Adrenal gland (tissue), 5 donors: ENCODE measurements around the gene SWI5.

Source experiments
- CTCF ChIP-seq, 6 experiments: fragments of 450-650 bp in 4 of 6; fragments of 200-600 bp in 2 of 6; sonication (generic) in 1 of 6; IDR thresholded peaks; 1 replicate in 5 of 6; 2 replicates in 1 of 6; pipeline versions ENCODE4 v1.5.1 to v1.8.0; 2016 to 2021; ENCODE audit warnings: antibody characterized with exemption in 6 of 6, mild to moderate bottlenecking in 2 of 6, moderate library complexity in 1 of 6
- POLR2A ChIP-seq, 2 donors: fragments of 450-650 bp; IDR thresholded peaks; one replicate each; pipeline ENCODE4 v1.6.1; 2017; ENCODE audit warnings: antibody characterized with exemption in 2 of 2, mild to moderate bottlenecking in 2 of 2, moderate library complexity in 1 of 2
- donor health status: DM: no; HTN: no; CAD: no.

GRCh38 chr9:128260340-128260739 is 15.7 kb upstream of the SWI5 start:
- TF ChIP-seq CTCF (IDR thresholded peaks at IDR 0.05) (no peak), POLR2A (IDR thresholded peaks at IDR 0.05) (no peak)
